ENCODE measurements around the gene MOXD1. TPM values are rescaled to one million over a fixed set of nuclear protein-coding genes. Genes with fewer than 3 reads are reported as not detected.
"Not testable (repeated sequence)": the region's sequence is repeated elsewhere in the genome, so short reads cannot be mapped to it uniquely, and the experiment has no call there.

Gene MOXD1
- total RNA-seq, 4 donors from 2014 or later = 1.3 to 3.8 (median 1.5) TPM

DNA sequence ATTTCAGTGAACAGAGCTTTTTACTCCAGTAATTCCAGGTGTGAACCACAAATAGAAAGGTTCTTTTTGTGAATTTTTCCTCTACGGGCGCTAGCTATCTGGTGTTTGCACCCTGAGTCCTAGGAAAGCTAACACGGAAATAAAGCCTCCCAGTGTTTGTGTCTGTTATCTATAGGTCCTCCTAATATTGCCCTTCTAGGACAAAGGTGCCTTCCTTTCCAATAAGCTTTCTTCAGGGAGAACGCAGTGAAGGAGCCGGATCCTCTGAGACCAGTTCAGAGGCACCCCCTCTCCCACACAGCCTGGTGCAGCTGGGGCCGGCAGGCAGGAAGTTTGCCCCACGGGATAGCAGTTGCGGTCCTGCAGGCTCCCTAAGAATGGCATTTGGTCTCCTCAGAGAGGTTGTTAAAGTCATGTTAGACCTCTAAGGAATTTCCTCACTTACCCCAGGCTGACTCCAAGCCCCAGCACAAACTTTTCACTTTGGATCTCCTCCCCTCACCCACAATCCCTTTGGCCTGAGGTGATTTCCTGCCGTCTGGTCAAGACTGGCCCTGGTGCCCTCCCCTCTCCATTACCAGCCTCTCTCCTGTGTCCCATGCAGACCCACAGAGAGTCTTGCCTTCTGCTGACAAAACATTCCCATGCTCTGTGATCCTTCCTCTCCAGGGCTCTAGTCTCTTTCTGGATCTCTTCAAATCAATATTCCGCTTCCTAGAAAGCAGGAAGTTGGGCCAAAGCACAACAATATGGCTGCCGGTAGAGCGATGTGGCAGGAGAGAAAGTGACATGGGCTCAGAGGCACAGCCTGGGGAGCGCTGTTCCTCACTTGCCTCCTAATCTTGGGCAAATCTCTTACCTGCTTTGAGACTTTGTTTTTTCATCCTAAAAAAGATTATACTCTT, 126.0 kb downstream of the MOXD1 start:
- Histone ChIP-seq H3K27me3 (no peaks in the 10 kb centered on the region), H3K4me3 (replicated peaks in 1 of 3) (no peak overlapping the region), H3K4me1 (peaks cover 0 to 9% of the 10 kb centered on the region in 2 donors), H3K27ac (no peak overlapping the region), H3K9me3 (no peaks in the 10 kb centered on the region), H3K36me3 (no peaks in the 10 kb centered on the region)
- intact Hi-C loops (cut with DNase I) = no loop called here
- TF ChIP-seq, protein P1, sequence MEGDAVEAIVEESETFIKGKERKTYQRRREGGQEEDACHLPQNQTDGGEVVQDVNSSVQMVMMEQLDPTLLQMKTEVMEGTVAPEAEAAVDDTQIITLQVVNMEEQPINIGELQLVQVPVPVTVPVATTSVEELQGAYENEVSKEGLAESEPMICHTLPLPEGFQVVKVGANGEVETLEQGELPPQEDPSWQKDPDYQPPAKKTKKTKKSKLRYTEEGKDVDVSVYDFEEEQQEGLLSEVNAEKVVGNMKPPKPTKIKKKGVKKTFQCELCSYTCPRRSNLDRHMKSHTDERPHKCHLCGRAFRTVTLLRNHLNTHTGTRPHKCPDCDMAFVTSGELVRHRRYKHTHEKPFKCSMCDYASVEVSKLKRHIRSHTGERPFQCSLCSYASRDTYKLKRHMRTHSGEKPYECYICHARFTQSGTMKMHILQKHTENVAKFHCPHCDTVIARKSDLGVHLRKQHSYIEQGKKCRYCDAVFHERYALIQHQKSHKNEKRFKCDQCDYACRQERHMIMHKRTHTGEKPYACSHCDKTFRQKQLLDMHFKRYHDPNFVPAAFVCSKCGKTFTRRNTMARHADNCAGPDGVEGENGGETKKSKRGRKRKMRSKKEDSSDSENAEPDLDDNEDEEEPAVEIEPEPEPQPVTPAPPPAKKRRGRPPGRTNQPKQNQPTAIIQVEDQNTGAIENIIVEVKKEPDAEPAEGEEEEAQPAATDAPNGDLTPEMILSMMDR (IDR thresholded peaks at IDR 0.05) = no peak
- TF ChIP-seq POLR2A (IDR thresholded peaks at IDR 0.05) = no peak
- WGBS, 2 donors = 86 to 89% methylated on average over 11 to 13 of the region's 13 CpGs
- DNase-seq = no peak

DNA sequence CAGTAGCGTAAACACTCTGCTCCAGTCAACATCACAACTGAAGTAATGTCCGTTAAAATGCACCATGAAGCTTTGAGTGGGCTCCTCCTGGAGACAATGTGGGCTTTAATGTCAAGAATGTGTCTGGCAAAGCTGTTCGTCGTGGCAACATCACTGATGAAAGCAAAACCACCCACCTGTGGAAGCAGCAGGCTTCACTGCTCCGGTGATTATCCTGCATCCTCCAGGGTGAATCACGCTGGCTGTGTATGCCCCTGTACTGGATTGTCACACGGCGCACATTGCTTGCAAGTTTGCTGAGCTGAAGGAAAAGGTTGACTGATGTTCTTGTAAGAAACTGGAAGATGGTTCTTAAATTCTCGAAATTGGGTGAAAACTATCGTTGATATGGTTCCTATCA, 128.5 kb downstream of the MOXD1 start:
- no peak overlapping the region for H3K27ac ChIP-seq
- peaks cover 0 to 9% of the 10 kb centered on the region in 2 donors for H3K4me1 ChIP-seq
- no peak for DNase-seq
- WGBS, 2 donors = 73 to 77% methylated on average over 10 of the region's 10 CpGs
- no peak overlapping the region for H3K4me3 ChIP-seq (replicated peaks in 1 of 3)
- intact Hi-C loops (cut with DNase I) = no loop called here
- TF ChIP-seq POLR2A (IDR thresholded peaks at IDR 0.05) = no peak
- TF ChIP-seq, protein P1 (IDR thresholded peaks at IDR 0.05) = no peak
- H3K27me3 ChIP-seq = no peaks in the 10 kb centered on the region
- no peaks in the 10 kb centered on the region for H3K36me3 ChIP-seq
- H3K9me3 ChIP-seq = no peaks in the 10 kb centered on the region

DNA sequence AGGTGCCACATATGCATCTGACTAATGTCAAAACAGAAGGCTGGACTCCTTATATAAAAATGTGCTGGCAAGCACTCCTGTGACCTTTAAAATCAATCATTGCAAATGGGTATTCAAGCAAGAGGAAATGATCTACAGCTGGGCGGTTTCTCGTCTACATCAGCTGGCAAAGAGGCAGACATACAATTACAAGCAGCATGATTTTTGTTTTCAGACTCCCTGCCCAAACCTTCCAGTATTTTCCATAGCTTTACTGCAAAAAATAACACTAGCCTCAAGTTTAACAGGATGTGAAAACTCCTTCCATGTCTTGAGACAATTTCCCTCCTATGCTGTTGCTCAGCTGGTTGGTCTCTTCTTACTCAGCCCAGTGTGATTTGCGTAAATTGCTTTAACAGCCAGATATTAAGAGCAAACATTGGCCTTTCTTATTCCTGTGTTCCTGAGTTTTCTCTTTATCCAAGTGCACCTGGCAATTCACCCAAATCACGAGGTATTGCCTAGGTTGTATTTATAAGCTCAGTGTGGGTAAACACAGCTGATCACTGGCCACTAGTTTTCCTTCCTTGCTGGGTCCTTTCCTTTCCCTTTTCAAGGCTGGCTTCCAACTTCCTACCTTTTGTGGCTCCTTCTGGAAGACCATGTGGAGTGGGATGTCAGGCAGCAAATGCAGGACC, 130.4 kb downstream of the MOXD1 start:
- no peaks in the 10 kb centered on the region for H3K27me3 ChIP-seq
- H3K36me3 ChIP-seq = no peaks in the 10 kb centered on the region
- DNase-seq = peak; percentile 30 to 51
- 28 to 37% methylated on average over 4 of the region's 4 CpGs for WGBS, 2 donors
- H3K27ac ChIP-seq = peak overlapping the region in 1 of 3 donors; percentile 15
- intact Hi-C loops (cut with DNase I) = no loop called here
- no peaks in the 10 kb centered on the region for H3K9me3 ChIP-seq
- H3K4me1 ChIP-seq = peaks cover 0 to 9% of the 10 kb centered on the region in 2 donors
- TF ChIP-seq, protein P1 (IDR thresholded peaks at IDR 0.05) = no peak
- no peak for TF ChIP-seq POLR2A (IDR thresholded peaks at IDR 0.05)
- H3K4me3 ChIP-seq (replicated peaks in 1 of 3) = no peak overlapping the region

DNA sequence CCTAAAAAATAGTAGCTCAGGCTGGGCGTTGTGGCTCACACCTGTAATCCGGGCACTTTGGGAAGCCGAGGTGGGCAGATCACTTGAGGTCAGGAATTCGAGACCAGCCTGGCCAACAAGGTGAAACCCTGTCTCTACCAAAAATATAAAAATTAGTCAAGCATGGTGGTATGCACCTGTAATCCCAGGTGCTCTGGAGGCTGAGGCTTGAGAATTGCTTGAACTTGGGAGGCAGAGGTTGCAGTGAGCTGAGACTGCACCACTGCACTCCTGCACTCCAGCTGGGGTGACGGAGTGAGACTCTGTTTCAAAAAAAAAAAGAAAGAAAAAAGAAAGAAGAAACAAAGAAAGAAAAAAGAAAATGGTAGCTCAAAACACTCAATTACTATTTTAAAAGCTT, 132.6 kb downstream of the MOXD1 start:
- H3K4me3 ChIP-seq (replicated peaks in 1 of 3); H3K27me3 ChIP-seq; H3K36me3 ChIP-seq; intact Hi-C loops (cut with DNase I); DNase-seq; H3K27ac ChIP-seq; H3K9me3 ChIP-seq; H3K4me1 ChIP-seq: not testable (repeated sequence)
- 89 to 91% methylated on average over 5 of the region's 5 CpGs for WGBS, 2 donors

DNA sequence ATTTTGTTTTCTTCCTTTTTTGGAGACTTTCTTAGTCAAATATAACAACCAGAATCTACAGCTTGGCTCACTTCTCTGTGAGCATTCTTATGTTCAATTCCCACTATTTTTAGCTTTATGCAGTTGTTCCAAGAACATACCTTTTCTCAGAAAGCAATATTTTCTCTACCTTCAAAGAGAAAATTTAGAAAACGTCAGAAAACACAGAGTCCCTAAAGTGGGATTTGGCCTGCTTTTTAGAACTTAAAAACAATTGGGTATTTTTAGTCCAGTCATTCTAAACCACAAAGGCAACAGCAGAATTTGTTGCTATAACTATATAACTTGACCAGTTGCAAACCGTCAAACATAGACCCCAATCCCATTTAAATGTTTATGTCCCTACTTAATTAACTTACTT, 133.1 kb downstream of the MOXD1 start:
- intact Hi-C loops (cut with DNase I) = no loop called here
- Histone ChIP-seq H3K27ac (no peak overlapping the region), H3K36me3 (no peaks in the 10 kb centered on the region), H3K27me3 (no peaks in the 10 kb centered on the region), H3K4me3 (replicated peaks in 1 of 3) (no peak overlapping the region), H3K9me3 (no peaks in the 10 kb centered on the region), H3K4me1 (peaks cover 0 to 9% of the 10 kb centered on the region in 2 donors)
- no peak for DNase-seq
- TF ChIP-seq, protein P1 (IDR thresholded peaks at IDR 0.05) = no peak
- TF ChIP-seq POLR2A (IDR thresholded peaks at IDR 0.05) = no peak
- 74 to 77% methylated on average over 2 of the region's 2 CpGs for WGBS, 2 donors

Data from thyroid gland (tissue), 4 donors.